Measurements from ENCODE around the gene ITFG2.

GRCh38 chr12:2792671-2793500, 19.6 kb upstream of the ITFG2 start:
- TF ChIP-seq ETV6 (CRISPR knock-in tag; IDR thresholded peaks at IDR 0.05) = no peak
- no peak for TF ChIP-seq ATF6 (CRISPR knock-in tag; IDR thresholded peaks at IDR 0.05)
- TF ChIP-seq CTCF (IDR thresholded peaks at IDR 0.05) = no peak
- no peak for TF ChIP-seq FOXP1 (CRISPR knock-in tag; IDR thresholded peaks at IDR 0.05; ENCODE audit: borderline replicate concordance)
- no peak for TF ChIP-seq ARID4B (CRISPR knock-in tag; IDR thresholded peaks at IDR 0.05; ENCODE audit: borderline replicate concordance)
- TF ChIP-seq TEAD4 (CRISPR knock-in tag; IDR thresholded peaks at IDR 0.05) = no peak

All from WTC11 (cell line).